Peyer's patch (tissue), 4 donors: ENCODE data around the gene CREBBP. TPM values are rescaled to one million over a fixed set of nuclear protein-coding genes. Genes with fewer than 3 reads are reported as not detected.

Experiments used
- DNase-seq, 3 donors: peaks; one replicate each; pipeline ENCODE4 v3.0.0-alpha.2; 2017 to 2019
- H3K27ac ChIP-seq, 4 donors: fragments of 200-600 bp; sonication (generic); one replicate each; pipeline ENCODE4 v1.5.1; 2016 to 2019
- H3K27me3 ChIP-seq, 2 donors: fragments of 200-600 bp; sonication (generic); one replicate each; pipeline ENCODE4 v1.5.1; 2019
- H3K36me3 ChIP-seq, 3 donors: fragments of 200-600 bp; sonication (generic); one replicate each; pipeline ENCODE4 v1.5.1; 2016 to 2019
- H3K4me1 ChIP-seq, 4 donors: fragments of 200-600 bp; sonication (generic); one replicate each; pipeline ENCODE4 v1.5.1; 2016 to 2019
- H3K4me3 ChIP-seq, 4 donors: fragments of 200-600 bp; sonication (generic); 1 replicate in 3 of 4; 2 replicates in 1 of 4; pipeline ENCODE4 v1.5.1; 2016 to 2019; ENCODE audit warnings: mild to moderate bottlenecking in 1 of 4
- H3K9me3 ChIP-seq, 4 donors: fragments of 200-600 bp; sonication (generic); one replicate each; pipeline ENCODE4 v1.5.1; 2016 to 2019; ENCODE audit warnings: mild to moderate bottlenecking in 1 of 4
- POLR2A ChIP-seq, 2 donors: fragments of 450-650 bp; IDR thresholded peaks; one replicate each; pipeline ENCODE4 v1.5.1; 2017; ENCODE audit warnings: antibody characterized with exemption in 2 of 2, mild to moderate bottlenecking in 2 of 2, moderate library complexity in 2 of 2
- total RNA-seq, 4 donors: library from RNA; depleted of rRNA; stranded (reverse); fragments of >200 nt; gene quantifications; one replicate each; pipeline ENCODE4 v1.1.0, GENCODE V29; 2016
- TF ChIP-seq, protein P1 (sequence below), 6 experiments: fragments of 450-650 bp in 4 of 6; fragments of 200-600 bp in 2 of 6; sonication (generic) in 1 of 6; IDR thresholded peaks; one replicate each; pipeline ENCODE4 v1.5.1; 2017 to 2019; ENCODE audit warnings: antibody characterized with exemption in 6 of 6, mild to moderate bottlenecking in 3 of 6, moderate library complexity in 1 of 6

Gene CREBBP
- total RNA-seq, 4 donors from 2014 or later, result 84.2 to 238 (median 140) TPM

- Histone ChIP-seq H3K9me3 (no peaks in the 10 kb centered on the region), H3K4me3 (no peak overlapping the region), H3K4me1 (peaks cover 0 to 22% (median 0%) of the 10 kb centered on the region in 4 donors), H3K27me3 (no peaks in the 10 kb centered on the region), H3K27ac (no peak overlapping the region), H3K36me3 (peaks cover 0 to 33% (median 0%) of the 10 kb centered on the region in 3 donors)
- no peak for TF ChIP-seq POLR2A (IDR thresholded peaks at IDR 0.05)
- TF ChIP-seq, protein P1, sequence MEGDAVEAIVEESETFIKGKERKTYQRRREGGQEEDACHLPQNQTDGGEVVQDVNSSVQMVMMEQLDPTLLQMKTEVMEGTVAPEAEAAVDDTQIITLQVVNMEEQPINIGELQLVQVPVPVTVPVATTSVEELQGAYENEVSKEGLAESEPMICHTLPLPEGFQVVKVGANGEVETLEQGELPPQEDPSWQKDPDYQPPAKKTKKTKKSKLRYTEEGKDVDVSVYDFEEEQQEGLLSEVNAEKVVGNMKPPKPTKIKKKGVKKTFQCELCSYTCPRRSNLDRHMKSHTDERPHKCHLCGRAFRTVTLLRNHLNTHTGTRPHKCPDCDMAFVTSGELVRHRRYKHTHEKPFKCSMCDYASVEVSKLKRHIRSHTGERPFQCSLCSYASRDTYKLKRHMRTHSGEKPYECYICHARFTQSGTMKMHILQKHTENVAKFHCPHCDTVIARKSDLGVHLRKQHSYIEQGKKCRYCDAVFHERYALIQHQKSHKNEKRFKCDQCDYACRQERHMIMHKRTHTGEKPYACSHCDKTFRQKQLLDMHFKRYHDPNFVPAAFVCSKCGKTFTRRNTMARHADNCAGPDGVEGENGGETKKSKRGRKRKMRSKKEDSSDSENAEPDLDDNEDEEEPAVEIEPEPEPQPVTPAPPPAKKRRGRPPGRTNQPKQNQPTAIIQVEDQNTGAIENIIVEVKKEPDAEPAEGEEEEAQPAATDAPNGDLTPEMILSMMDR (IDR thresholded peaks at IDR 0.05), result no peak
- DNase-seq, result no peak
These were observed 69.7 kb downstream of the CREBBP start for GRCh38 chr16:3810818-3811217.

- Histone ChIP-seq H3K27ac (no peak overlapping the region), H3K9me3 (no peaks in the 10 kb centered on the region), H3K4me1 (peaks cover 0 to 19% (median 0%) of the 10 kb centered on the region in 4 donors), H3K27me3 (no peaks in the 10 kb centered on the region), H3K36me3 (peaks cover 0 to 33% (median 0%) of the 10 kb centered on the region in 3 donors), H3K4me3 (no peak overlapping the region)
- no peak for TF ChIP-seq POLR2A (IDR thresholded peaks at IDR 0.05)
- TF ChIP-seq, protein P1 (IDR thresholded peaks at IDR 0.05), result no peak
- DNase-seq, result no peak
These were observed 70.3 kb downstream of the CREBBP start for GRCh38 chr16:3810198-3810664.

GRCh38 chr16:3808308-3809063 is 72.0 kb downstream of the CREBBP start:
- peaks cover 0 to 33% (median 0%) of the 10 kb centered on the region in 3 donors for H3K36me3 ChIP-seq
- H3K27ac ChIP-seq, result no peak overlapping the region
- H3K27me3 ChIP-seq, result no peaks in the 10 kb centered on the region
- H3K4me1 ChIP-seq, result peaks cover 0 to 19% (median 0%) of the 10 kb centered on the region in 4 donors
- DNase-seq, result no peak
- TF ChIP-seq POLR2A (IDR thresholded peaks at IDR 0.05), result no peak
- TF ChIP-seq, protein P1 (IDR thresholded peaks at IDR 0.05), result no peak
- no peaks in the 10 kb centered on the region for H3K9me3 ChIP-seq
- no peak overlapping the region for H3K4me3 ChIP-seq

- TF ChIP-seq, protein P1 (IDR thresholded peaks at IDR 0.05), result no peak
- TF ChIP-seq POLR2A (IDR thresholded peaks at IDR 0.05), result no peak
- H3K4me3 ChIP-seq, result no peak overlapping the region
- H3K27me3 ChIP-seq, result no peaks in the 10 kb centered on the region
- no peaks in the 10 kb centered on the region for H3K9me3 ChIP-seq
- no peak for DNase-seq
- no peak overlapping the region for H3K27ac ChIP-seq
- H3K36me3 ChIP-seq, result peaks cover 0 to 33% (median 0%) of the 10 kb centered on the region in 3 donors
- H3K4me1 ChIP-seq, result peaks cover 0 to 19% (median 0%) of the 10 kb centered on the region in 4 donors
These were observed 72.9 kb downstream of the CREBBP start for GRCh38 chr16:3807425-3808123.

DNA sequence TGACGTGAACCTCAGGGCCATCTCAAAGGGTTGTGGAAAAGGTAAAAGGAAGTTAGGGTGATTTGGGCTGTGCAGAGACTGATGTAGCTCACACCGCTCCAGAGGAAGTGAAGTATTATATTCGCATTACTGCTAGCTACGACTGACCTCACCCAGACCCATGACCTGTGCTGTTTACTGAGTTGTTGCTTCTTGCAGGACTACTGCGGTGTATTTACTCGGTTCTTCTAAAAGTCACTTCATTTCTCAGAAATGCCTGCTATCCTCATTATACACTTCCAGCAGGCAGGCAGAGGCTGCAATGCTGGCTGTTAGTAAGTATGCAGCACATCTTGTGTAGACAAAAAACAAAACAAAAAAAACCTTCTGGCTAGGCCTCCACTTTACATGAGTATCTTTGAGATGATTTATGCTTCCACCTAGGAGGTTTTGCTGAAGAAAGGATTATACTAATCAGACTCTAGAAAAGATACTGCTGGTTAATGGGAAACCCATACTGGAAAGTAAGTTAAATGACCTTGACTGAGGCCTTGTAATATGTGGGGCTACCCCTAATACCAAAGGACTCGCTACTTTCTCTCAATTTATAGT is 76.0 kb downstream of the CREBBP start:
- no peaks in the 10 kb centered on the region for H3K27me3 ChIP-seq
- no peak overlapping the region for H3K27ac ChIP-seq
- H3K9me3 ChIP-seq, result no peaks in the 10 kb centered on the region
- peaks cover 0 to 21% (median 0%) of the 10 kb centered on the region in 4 donors for H3K4me1 ChIP-seq
- no peak for TF ChIP-seq POLR2A (IDR thresholded peaks at IDR 0.05)
- TF ChIP-seq, protein P1 (IDR thresholded peaks at IDR 0.05), result no peak
- no peak for DNase-seq
- H3K36me3 ChIP-seq, result peaks cover 0 to 22% (median 0%) of the 10 kb centered on the region in 3 donors
- H3K4me3 ChIP-seq, result no peak overlapping the region
